ENCODE data around the gene CCL8. TPM values are rescaled to one million over a fixed set of nuclear protein-coding genes. Genes with fewer than 3 reads are reported as not detected.

CCL8 gene
- total and polyA plus RNA-seq, 4 donors, result 0.26 to 7.6 (median 0.72) TPM

GRCh38 chr17:34368946-34369500 lies 49.8 kb downstream of the CCL8 start:
- peaks cover 0 to 4% (median 0%) of the 10 kb centered on the region in 3 donors for H3K27me3 ChIP-seq (ENCODE audit: control insufficient read depth in 3 of 3, insufficient read depth in 3 of 3, low read length in 2 of 3)
- peaks cover 0 to 3% (median 0%) of the 10 kb centered on the region in 5 donors for H3K4me1 ChIP-seq (ENCODE audit: control insufficient read depth in 5 of 5, insufficient read depth in 5 of 5, low read length in 5 of 5)
- H3K9me3 ChIP-seq (ENCODE audit: control insufficient read depth in 4 of 4, insufficient read depth in 3 of 4, low read length in 3 of 4), result no peaks in the 10 kb centered on the region
- 31 to 42% methylated on average over 4 of the region's 4 CpGs for WGBS, 2 donors
- no peak overlapping the region for H3K4me3 ChIP-seq
- no peak overlapping the region for H3K9ac ChIP-seq (ENCODE audit: insufficient read depth in 1 of 2, low read length in 2 of 2)
- ATAC-seq (ENCODE audit: insufficient read depth, low FRiP score), result no peak
- no peak for DNase-seq
- TF ChIP-seq CTCF (IDR thresholded peaks at IDR 0.05; ENCODE audit: control extremely low read depth, extremely low read depth), result no peak
- H3K36me3 ChIP-seq (ENCODE audit: control insufficient read depth in 4 of 4, insufficient read depth in 4 of 4, low read length in 4 of 4), result no peaks in the 10 kb centered on the region
- H3K27ac ChIP-seq (ENCODE audit: low read depth in 1 of 2, low read length in 1 of 2), result no peak overlapping the region

- WGBS, 2 donors, result 85 to 95% methylated on average over 3 of the region's 3 CpGs
- no peak for ATAC-seq (ENCODE audit: insufficient read depth, low FRiP score)
- H3K9ac ChIP-seq (ENCODE audit: insufficient read depth in 1 of 2, low read length in 2 of 2), result no peak overlapping the region
- no peak overlapping the region for H3K27ac ChIP-seq (ENCODE audit: low read depth in 1 of 2, low read length in 1 of 2)
- TF ChIP-seq CTCF (IDR thresholded peaks at IDR 0.05; ENCODE audit: control extremely low read depth, extremely low read depth), result no peak
- H3K4me1 ChIP-seq (ENCODE audit: control insufficient read depth in 5 of 5, insufficient read depth in 5 of 5, low read length in 5 of 5), result peaks cover 0 to 3% (median 0%) of the 10 kb centered on the region in 5 donors
- no peaks in the 10 kb centered on the region for H3K9me3 ChIP-seq (ENCODE audit: control insufficient read depth in 4 of 4, insufficient read depth in 3 of 4, low read length in 3 of 4)
- DNase-seq, result no peak
- H3K36me3 ChIP-seq (ENCODE audit: control insufficient read depth in 4 of 4, insufficient read depth in 4 of 4, low read length in 4 of 4), result no peaks in the 10 kb centered on the region
- peaks cover 0 to 4% (median 0%) of the 10 kb centered on the region in 3 donors for H3K27me3 ChIP-seq (ENCODE audit: control insufficient read depth in 3 of 3, insufficient read depth in 3 of 3, low read length in 2 of 3)
- H3K4me3 ChIP-seq, result no peak overlapping the region
Observed at GRCh38 chr17:34369571-34369970, 50.3 kb downstream of the CCL8 start.

GRCh38 chr17:34370376-34370996 lies 51.3 kb downstream of the CCL8 start:
- peaks cover 0 to 3% (median 0%) of the 10 kb centered on the region in 5 donors for H3K4me1 ChIP-seq (ENCODE audit: control insufficient read depth in 5 of 5, insufficient read depth in 5 of 5, low read length in 5 of 5)
- H3K9ac ChIP-seq (ENCODE audit: insufficient read depth in 1 of 2, low read length in 2 of 2), result no peak overlapping the region
- ATAC-seq (ENCODE audit: insufficient read depth, low FRiP score) (no peak), DNase-seq (no peak)
- no peak overlapping the region for H3K4me3 ChIP-seq
- no peak overlapping the region for H3K27ac ChIP-seq (ENCODE audit: low read depth in 1 of 2, low read length in 1 of 2)
- no peaks in the 10 kb centered on the region for H3K9me3 ChIP-seq (ENCODE audit: control insufficient read depth in 4 of 4, insufficient read depth in 3 of 4, low read length in 3 of 4)
- 95 to 96% methylated on average over 5 of the region's 5 CpGs for WGBS, 2 donors
- no peaks in the 10 kb centered on the region for H3K36me3 ChIP-seq (ENCODE audit: control insufficient read depth in 4 of 4, insufficient read depth in 4 of 4, low read length in 4 of 4)
- no peak for TF ChIP-seq CTCF (IDR thresholded peaks at IDR 0.05; ENCODE audit: control extremely low read depth, extremely low read depth)
- peaks cover 0 to 4% (median 2%) of the 10 kb centered on the region in 3 donors for H3K27me3 ChIP-seq (ENCODE audit: control insufficient read depth in 3 of 3, insufficient read depth in 3 of 3, low read length in 2 of 3)

All from lung (tissue), 12 donors.